ENCODE measurements around the gene TEAD3. TPM values are rescaled to one million over a fixed set of nuclear protein-coding genes. Genes with fewer than 3 reads are reported as not detected.
A peak's percentile ranks its signal among the peaks of the same experiment; 100 is the strongest.

TEAD3 gene
- total RNA-seq, 1 donor from 2014 or later = 6.8 TPM

DNA sequence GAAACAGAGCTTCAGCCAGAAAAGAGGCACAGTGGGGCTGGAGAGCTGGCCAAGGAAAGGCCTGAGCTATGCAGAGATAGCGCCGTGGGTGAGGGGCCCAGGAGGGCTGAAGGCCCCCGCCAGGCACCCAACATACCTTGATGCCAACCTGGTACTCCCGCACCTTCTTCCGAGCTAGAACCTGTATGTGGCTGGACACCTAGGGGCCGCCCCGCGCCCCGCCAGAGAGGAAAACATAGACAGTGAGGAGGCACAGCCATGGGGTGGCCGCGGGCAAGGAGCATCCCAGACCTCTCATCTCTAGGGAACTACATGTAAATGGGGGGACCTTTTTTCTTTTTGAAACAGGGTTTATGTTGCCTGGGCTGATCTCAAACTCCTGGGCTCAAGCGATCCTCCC lies 16.7 kb downstream of the TEAD3 start:
- peaks cover 0 to 5% (median 2%) of the 10 kb centered on the region in 3 donors for H3K4me1 ChIP-seq (ENCODE audit: control insufficient read depth in 3 of 3, insufficient read depth in 3 of 3, low read length in 3 of 3)
- H3K27me3 ChIP-seq (ENCODE audit: control insufficient read depth in 3 of 3, insufficient read depth in 3 of 3, low read length in 3 of 3) = no peaks in the 10 kb centered on the region
- H3K36me3 ChIP-seq (ENCODE audit: control insufficient read depth in 3 of 3, insufficient read depth in 3 of 3, low read length in 3 of 3) = peaks cover 21 to 38% (median 35%) of the 10 kb centered on the region in 3 donors
- H3K27ac ChIP-seq (ENCODE audit: low read depth, low read length) = no peak overlapping the region
- H3K9me3 ChIP-seq (ENCODE audit: control insufficient read depth in 3 of 3, low read length in 3 of 3) = no peaks in the 10 kb centered on the region
- peak overlapping the region in 1 of 3 donors; percentile 23 for H3K9ac ChIP-seq (ENCODE audit: low read depth in 1 of 3, low read length in 3 of 3)
- no peak overlapping the region for H3K4me3 ChIP-seq (ENCODE audit: low read length in 3 of 3)

DNA sequence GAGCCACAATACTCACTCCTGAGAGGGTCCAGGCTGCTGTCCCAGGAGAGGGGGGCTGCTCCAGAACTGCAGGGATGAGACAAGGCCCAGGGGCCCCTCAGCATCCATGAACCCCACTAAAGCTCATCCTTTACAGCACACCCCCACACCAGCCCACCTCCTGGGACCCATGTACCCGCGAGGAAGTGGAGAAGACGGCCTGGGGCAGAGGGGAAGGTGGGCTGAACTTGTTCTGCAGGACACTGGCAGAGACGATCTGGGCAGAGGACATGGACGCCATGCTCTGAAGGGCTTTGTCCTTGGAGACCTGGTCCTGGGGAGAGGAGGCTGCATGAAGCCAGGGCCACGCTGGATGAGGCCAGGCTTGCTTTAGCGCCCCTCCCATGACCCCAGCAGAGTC lies 18.6 kb downstream of the TEAD3 start:
- H3K9me3 ChIP-seq (ENCODE audit: control insufficient read depth in 3 of 3, low read length in 3 of 3) = no peaks in the 10 kb centered on the region
- no peak overlapping the region for H3K27ac ChIP-seq (ENCODE audit: low read depth, low read length)
- no peaks in the 10 kb centered on the region for H3K4me1 ChIP-seq (ENCODE audit: control insufficient read depth in 3 of 3, insufficient read depth in 3 of 3, low read length in 3 of 3)
- peaks cover 22 to 40% (median 37%) of the 10 kb centered on the region in 3 donors for H3K36me3 ChIP-seq (ENCODE audit: control insufficient read depth in 3 of 3, insufficient read depth in 3 of 3, low read length in 3 of 3)
- no peak overlapping the region for H3K4me3 ChIP-seq (ENCODE audit: low read length in 3 of 3)
- no peaks in the 10 kb centered on the region for H3K27me3 ChIP-seq (ENCODE audit: control insufficient read depth in 3 of 3, insufficient read depth in 3 of 3, low read length in 3 of 3)
- no peak overlapping the region for H3K9ac ChIP-seq (ENCODE audit: low read depth in 1 of 3, low read length in 3 of 3)

DNA sequence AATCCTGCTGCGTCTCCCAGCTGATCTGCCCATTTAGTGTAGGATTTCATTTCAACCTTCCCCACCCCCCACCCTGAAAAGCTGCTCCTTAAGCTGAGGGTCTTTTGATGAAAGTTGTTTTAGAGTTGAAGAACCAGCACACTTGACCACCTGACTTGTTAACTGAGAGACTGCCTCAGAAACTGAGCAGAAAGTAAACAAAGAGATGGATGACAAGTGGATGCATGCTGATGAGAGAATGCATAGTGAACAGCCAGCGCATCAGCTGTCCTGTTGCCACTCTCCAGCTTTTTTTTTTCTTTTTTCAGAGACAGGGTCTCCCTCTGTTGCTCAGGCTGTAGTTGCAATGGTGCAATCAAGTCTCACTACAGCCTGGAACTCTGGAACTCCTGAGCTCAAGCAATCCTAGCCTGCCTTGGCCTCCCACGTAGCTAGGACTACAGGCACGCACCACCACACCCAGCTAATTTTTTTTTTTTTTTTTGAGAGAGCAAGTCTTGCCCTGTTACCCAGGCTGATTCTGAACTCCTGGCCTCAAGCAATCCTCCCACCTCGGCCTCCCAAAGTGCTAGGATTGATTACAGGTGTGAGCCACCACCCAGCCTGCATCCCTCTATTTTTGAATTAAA lies 19.2 kb downstream of the TEAD3 start:
- no peak overlapping the region for H3K9ac ChIP-seq (ENCODE audit: low read depth in 1 of 3, low read length in 3 of 3)
- H3K36me3 ChIP-seq (ENCODE audit: control insufficient read depth in 3 of 3, insufficient read depth in 3 of 3, low read length in 3 of 3) = peaks cover 21 to 44% (median 35%) of the 10 kb centered on the region in 3 donors
- no peaks in the 10 kb centered on the region for H3K4me1 ChIP-seq (ENCODE audit: control insufficient read depth in 3 of 3, insufficient read depth in 3 of 3, low read length in 3 of 3)
- no peaks in the 10 kb centered on the region for H3K27me3 ChIP-seq (ENCODE audit: control insufficient read depth in 3 of 3, insufficient read depth in 3 of 3, low read length in 3 of 3)
- H3K9me3 ChIP-seq (ENCODE audit: control insufficient read depth in 3 of 3, low read length in 3 of 3) = no peaks in the 10 kb centered on the region
- H3K27ac ChIP-seq (ENCODE audit: low read depth, low read length) = no peak overlapping the region
- no peak overlapping the region for H3K4me3 ChIP-seq (ENCODE audit: low read length in 3 of 3)

DNA sequence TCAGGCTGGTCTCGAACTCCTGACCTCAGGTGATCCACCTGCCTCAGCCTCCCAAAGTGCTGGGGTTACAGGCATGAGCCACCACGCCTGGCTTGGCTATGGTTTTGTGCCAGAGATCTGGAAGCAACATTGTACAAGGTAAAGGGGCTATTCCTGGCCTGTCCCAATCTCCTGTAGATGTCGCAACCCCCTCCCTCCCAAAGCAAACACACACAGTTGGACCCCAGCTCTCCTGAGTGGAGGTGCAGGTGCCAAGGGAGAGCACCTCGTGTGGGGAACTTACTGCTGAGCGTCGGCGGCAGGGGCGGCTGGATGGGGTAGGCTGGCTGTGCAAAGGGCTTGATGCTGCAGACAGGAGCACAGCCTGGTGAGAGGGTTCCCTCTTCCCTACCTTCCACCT lies 19.9 kb downstream of the TEAD3 start:
- Histone ChIP-seq H3K4me3 (ENCODE audit: low read length in 3 of 3) (no peak overlapping the region), H3K27ac (ENCODE audit: low read depth, low read length) (no peak overlapping the region), H3K36me3 (ENCODE audit: control insufficient read depth in 3 of 3, insufficient read depth in 3 of 3, low read length in 3 of 3) (peaks cover 26 to 44% (median 33%) of the 10 kb centered on the region in 3 donors)

DNA sequence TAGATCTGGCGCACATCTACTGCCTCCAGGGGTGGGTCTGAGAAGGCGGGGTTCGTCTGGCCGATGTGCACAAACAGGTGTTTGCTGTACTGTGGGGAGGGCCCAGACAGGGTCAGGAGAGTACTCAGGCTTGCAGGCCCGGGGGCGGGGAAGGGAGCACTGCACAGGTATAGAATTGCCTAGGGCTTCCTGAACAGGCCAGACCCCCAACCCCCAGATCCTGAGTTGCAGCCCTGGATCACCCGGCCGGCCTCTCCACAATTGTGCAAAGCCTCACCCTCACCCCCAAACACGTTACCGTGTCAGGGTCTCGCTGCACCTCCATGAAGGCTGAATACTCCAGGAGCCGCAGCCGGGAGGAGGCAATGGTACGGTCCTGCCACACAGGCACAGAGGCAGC lies 20.9 kb downstream of the TEAD3 start:
- Histone ChIP-seq H3K27ac (ENCODE audit: low read depth, low read length) (no peak overlapping the region), H3K36me3 (ENCODE audit: control insufficient read depth in 3 of 3, insufficient read depth in 3 of 3, low read length in 3 of 3) (peaks cover 32 to 47% (median 33%) of the 10 kb centered on the region in 3 donors), H3K9ac (ENCODE audit: low read depth in 1 of 3, low read length in 3 of 3) (no peak overlapping the region), H3K9me3 (ENCODE audit: control insufficient read depth in 3 of 3, low read length in 3 of 3) (no peaks in the 10 kb centered on the region), H3K27me3 (ENCODE audit: control insufficient read depth in 3 of 3, insufficient read depth in 3 of 3, low read length in 3 of 3) (no peaks in the 10 kb centered on the region), H3K4me3 (ENCODE audit: low read length in 3 of 3) (no peak overlapping the region), H3K4me1 (ENCODE audit: control insufficient read depth in 3 of 3, insufficient read depth in 3 of 3, low read length in 3 of 3) (peaks cover 0 to 2% (median 2%) of the 10 kb centered on the region in 3 donors)

More for the DNA sequence above, 19.9 kb downstream of the TEAD3 start:
- Histone ChIP-seq H3K27me3 (ENCODE audit: control insufficient read depth in 3 of 3, insufficient read depth in 3 of 3, low read length in 3 of 3) (no peaks in the 10 kb centered on the region), H3K4me1 (ENCODE audit: control insufficient read depth in 3 of 3, insufficient read depth in 3 of 3, low read length in 3 of 3) (peaks cover 0 to 2% (median 0%) of the 10 kb centered on the region in 3 donors), H3K9ac (ENCODE audit: low read depth in 1 of 3, low read length in 3 of 3) (no peak overlapping the region), H3K9me3 (ENCODE audit: control insufficient read depth in 3 of 3, low read length in 3 of 3) (no peaks in the 10 kb centered on the region)

DNA sequence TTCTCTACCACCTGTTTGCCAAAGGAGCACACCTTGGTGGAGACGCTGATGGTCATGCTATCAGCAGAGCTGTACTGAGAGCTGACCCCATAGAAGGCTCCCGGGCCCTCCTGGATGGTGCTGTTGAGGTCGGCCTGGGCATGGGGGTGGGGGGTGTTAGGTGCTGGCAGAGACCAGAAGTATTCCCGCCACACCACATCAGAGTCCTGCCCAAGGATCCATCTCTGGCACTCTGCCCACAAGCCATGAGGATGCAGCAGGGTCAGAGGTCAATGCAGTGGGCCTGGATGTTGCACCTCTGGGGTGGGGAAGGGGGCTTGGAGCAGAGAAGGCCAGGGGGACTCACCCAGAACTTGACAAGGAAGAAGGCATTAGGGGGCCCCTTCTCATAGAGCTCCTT lies 21.3 kb downstream of the TEAD3 start:
- Histone ChIP-seq H3K9me3 (ENCODE audit: control insufficient read depth in 3 of 3, low read length in 3 of 3) (no peaks in the 10 kb centered on the region), H3K4me3 (ENCODE audit: low read length in 3 of 3) (no peak overlapping the region), H3K27me3 (ENCODE audit: control insufficient read depth in 3 of 3, insufficient read depth in 3 of 3, low read length in 3 of 3) (no peaks in the 10 kb centered on the region), H3K27ac (ENCODE audit: low read depth, low read length) (no peak overlapping the region), H3K9ac (ENCODE audit: low read depth in 1 of 3, low read length in 3 of 3) (no peak overlapping the region), H3K36me3 (ENCODE audit: control insufficient read depth in 3 of 3, insufficient read depth in 3 of 3, low read length in 3 of 3) (peaks cover 36 to 48% (median 36%) of the 10 kb centered on the region in 3 donors), H3K4me1 (ENCODE audit: control insufficient read depth in 3 of 3, insufficient read depth in 3 of 3, low read length in 3 of 3) (peaks cover 0 to 6% (median 3%) of the 10 kb centered on the region in 3 donors)

DNA sequence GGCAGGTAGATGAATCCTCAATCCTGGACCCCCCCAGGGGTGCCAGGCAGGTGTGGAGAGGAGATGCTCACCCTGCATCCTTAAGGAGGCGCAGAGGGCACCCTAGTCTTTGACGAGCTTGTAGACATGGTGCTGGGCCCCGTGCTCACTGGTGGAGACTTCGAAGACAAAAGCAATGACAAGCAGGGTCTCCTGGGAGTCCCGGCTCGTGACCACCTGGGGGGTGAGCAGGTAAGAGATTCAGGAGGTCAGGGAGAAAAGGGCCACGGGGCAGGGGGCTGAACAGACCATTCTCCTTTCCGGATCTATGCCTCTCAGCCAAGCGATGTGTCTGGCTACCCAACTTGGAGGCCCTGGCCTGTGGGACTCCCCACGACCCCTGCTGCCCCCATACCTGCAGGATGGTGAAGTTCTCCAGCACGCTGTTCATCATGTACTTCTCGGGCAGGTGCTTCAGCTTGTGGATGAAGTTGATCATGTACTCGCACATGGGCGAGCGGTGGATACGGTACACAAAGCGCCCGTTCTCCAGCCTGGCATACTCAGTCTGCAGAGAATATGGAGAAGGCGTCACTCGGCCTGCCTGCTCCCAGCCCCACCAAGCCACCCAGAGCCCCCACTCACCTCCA lies 21.8 kb downstream of the TEAD3 start:
- Histone ChIP-seq H3K4me1 (ENCODE audit: control insufficient read depth in 3 of 3, insufficient read depth in 3 of 3, low read length in 3 of 3) (peaks cover 0 to 10% (median 8%) of the 10 kb centered on the region in 3 donors), H3K27me3 (ENCODE audit: control insufficient read depth in 3 of 3, insufficient read depth in 3 of 3, low read length in 3 of 3) (no peaks in the 10 kb centered on the region), H3K27ac (ENCODE audit: low read depth, low read length) (no peak overlapping the region), H3K9me3 (ENCODE audit: control insufficient read depth in 3 of 3, low read length in 3 of 3) (no peaks in the 10 kb centered on the region), H3K9ac (ENCODE audit: low read depth in 1 of 3, low read length in 3 of 3) (no peak overlapping the region), H3K4me3 (ENCODE audit: low read length in 3 of 3) (no peak overlapping the region), H3K36me3 (ENCODE audit: control insufficient read depth in 3 of 3, insufficient read depth in 3 of 3, low read length in 3 of 3) (peaks cover 40 to 50% (median 41%) of the 10 kb centered on the region in 3 donors)

DNA sequence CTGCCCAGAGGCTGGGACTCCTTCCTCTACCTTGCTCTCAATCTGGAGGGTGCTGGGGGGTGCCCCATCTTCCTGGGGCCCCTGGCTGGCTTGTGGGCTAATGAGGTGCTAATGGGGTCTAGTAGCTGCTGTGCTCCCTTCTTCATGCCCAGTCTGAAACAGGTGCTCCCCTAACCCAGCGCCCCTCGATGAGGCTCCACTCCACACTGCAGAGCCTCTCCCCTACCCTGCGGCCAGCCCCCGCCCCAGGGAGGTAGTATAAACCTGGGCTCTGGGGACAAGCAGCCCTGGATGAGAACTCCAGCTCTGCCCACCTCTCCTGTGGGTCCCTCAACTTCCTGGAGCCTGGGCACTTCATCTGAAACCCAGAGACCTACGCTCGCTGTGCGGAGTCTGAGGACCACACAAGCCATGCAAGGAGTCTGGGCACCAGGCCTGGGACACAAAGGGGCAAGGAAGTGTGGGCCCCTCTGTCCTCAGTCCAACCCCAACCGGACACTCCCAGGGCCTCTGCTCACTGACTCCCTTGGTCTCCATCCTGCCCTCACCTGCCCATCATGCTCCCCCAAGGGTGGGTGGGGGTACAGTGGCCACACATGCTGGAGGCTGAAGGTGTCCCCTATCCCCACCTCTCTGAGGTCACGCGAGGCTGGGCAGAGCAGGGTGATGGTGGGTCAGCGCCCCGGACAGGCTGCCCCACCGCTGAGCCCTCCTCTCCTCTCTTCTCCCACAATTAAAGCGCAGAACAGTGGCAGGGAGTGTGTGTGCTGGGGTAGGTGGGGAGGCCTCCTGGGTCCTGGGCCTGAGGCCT lies 22.5 kb downstream of the TEAD3 start:
- Histone ChIP-seq H3K27ac (ENCODE audit: low read depth, low read length) (no peak overlapping the region), H3K27me3 (ENCODE audit: control insufficient read depth in 3 of 3, insufficient read depth in 3 of 3, low read length in 3 of 3) (no peaks in the 10 kb centered on the region), H3K36me3 (ENCODE audit: control insufficient read depth in 3 of 3, insufficient read depth in 3 of 3, low read length in 3 of 3) (peaks cover 41 to 48% (median 47%) of the 10 kb centered on the region in 3 donors), H3K4me3 (ENCODE audit: low read length in 3 of 3) (no peak overlapping the region), H3K4me1 (ENCODE audit: control insufficient read depth in 3 of 3, insufficient read depth in 3 of 3, low read length in 3 of 3) (peaks cover 6 to 17% (median 15%) of the 10 kb centered on the region in 3 donors), H3K9ac (ENCODE audit: low read depth in 1 of 3, low read length in 3 of 3) (no peak overlapping the region), H3K9me3 (ENCODE audit: control insufficient read depth in 3 of 3, low read length in 3 of 3) (no peaks in the 10 kb centered on the region)

DNA sequence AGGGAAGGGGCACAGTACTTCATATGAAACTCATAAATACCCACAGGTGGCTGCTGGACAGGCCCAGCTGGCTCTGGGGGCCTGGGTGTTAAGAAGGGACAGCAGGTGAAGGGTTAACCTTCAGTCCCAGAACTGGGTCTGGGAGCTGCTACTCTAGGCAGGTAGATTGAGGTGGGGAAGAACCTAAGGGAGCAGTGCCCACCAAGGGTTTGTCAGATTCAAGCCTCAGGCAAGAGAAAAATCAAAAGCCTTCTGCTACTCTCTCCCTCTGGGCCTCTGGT lies 23.1 kb downstream of the TEAD3 start:
- Histone ChIP-seq H3K4me3 (ENCODE audit: low read length in 3 of 3) (no peak overlapping the region), H3K27me3 (ENCODE audit: control insufficient read depth in 3 of 3, insufficient read depth in 3 of 3, low read length in 3 of 3) (no peaks in the 10 kb centered on the region), H3K9ac (ENCODE audit: low read depth in 1 of 3, low read length in 3 of 3) (no peak overlapping the region), H3K36me3 (ENCODE audit: control insufficient read depth in 3 of 3, insufficient read depth in 3 of 3, low read length in 3 of 3) (peaks cover 38 to 48% (median 47%) of the 10 kb centered on the region in 3 donors), H3K9me3 (ENCODE audit: control insufficient read depth in 3 of 3, low read length in 3 of 3) (no peaks in the 10 kb centered on the region), H3K4me1 (ENCODE audit: control insufficient read depth in 3 of 3, insufficient read depth in 3 of 3, low read length in 3 of 3) (peaks cover 10 to 21% (median 21%) of the 10 kb centered on the region in 3 donors), H3K27ac (ENCODE audit: low read depth, low read length) (no peak overlapping the region)

Data from skeletal muscle tissue (tissue), 4 donors.